ENCODE measurements around the gene LYPD8. TPM values are rescaled to one million over a fixed set of nuclear protein-coding genes. Genes with fewer than 3 reads are reported as not detected.

Gene LYPD8
- total and polyA plus RNA-seq, 2 donors from 2014 or later = 0.92 to 3.2 TPM

DNA sequence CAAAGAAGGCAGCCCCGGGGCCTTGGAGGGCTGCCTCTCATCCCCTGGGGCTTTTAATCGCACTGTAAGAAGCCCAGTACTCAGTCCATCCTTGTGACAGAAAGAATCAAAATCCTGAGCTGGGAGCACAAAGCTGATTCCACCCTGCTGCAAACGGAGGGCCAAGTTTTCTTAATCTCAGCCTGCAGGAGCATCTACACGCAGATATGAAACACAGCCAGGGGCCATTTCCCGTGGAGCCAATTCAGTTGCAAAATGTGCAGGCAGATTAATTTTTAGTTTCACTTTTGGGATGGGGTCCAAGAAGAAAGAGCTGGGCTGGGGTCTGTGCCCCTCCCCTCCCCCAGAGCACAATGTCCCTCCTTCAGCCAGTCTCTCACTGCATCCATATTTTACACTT, 4.4 kb downstream of the LYPD8 start:
- Histone ChIP-seq H3K4me1 (ENCODE audit: control insufficient read depth in 2 of 3, insufficient read depth in 2 of 3, low read depth in 1 of 3, low read length in 3 of 3) (no peaks in the 10 kb centered on the region), H3K36me3 (ENCODE audit: control insufficient read depth in 2 of 3, insufficient read depth in 3 of 3, low read length in 3 of 3) (no peaks in the 10 kb centered on the region), H3K4me3 (ENCODE audit: low read length in 3 of 3) (no peak overlapping the region), H3K9me3 (ENCODE audit: control insufficient read depth in 2 of 3, insufficient read depth in 1 of 3, low read length in 3 of 3) (peaks cover 0 to 11% (median 0%) of the 10 kb centered on the region in 3 donors), H3K9ac (ENCODE audit: low read length in 3 of 3) (no peak overlapping the region), H3K27ac (ENCODE audit: low read depth in 2 of 2, low read length in 2 of 2) (no peak overlapping the region), H3K27me3 (ENCODE audit: control insufficient read depth, insufficient read depth, low read length) (no peaks in the 10 kb centered on the region)
- DNase-seq = no peak
- no peak for TF ChIP-seq CTCF (IDR thresholded peaks at IDR 0.05; ENCODE audit: borderline replicate concordance, extremely low read depth, insufficient read depth)
- intact Hi-C loops (cut with DNase I) = no loop called here
- FAIRE-seq = no peak

- H3K9me3 ChIP-seq (ENCODE audit: control insufficient read depth in 2 of 3, insufficient read depth in 1 of 3, low read length in 3 of 3) = peaks cover 0 to 11% (median 0%) of the 10 kb centered on the region in 3 donors
- no peak for TF ChIP-seq CTCF (IDR thresholded peaks at IDR 0.05; ENCODE audit: borderline replicate concordance, extremely low read depth, insufficient read depth)
- intact Hi-C loops (cut with DNase I) = no loop called here
- DNase-seq = peak in 3 of 5 donors; percentile 27 to 58 (median 56)
- H3K27me3 ChIP-seq (ENCODE audit: control insufficient read depth, insufficient read depth, low read length) = no peaks in the 10 kb centered on the region
- H3K36me3 ChIP-seq (ENCODE audit: control insufficient read depth in 2 of 3, insufficient read depth in 3 of 3, low read length in 3 of 3) = no peaks in the 10 kb centered on the region
- H3K27ac ChIP-seq (ENCODE audit: low read depth in 2 of 2, low read length in 2 of 2) = no peak overlapping the region
- H3K4me3 ChIP-seq (ENCODE audit: low read length in 3 of 3) = no peak overlapping the region
- no peak overlapping the region for H3K9ac ChIP-seq (ENCODE audit: low read length in 3 of 3)
- H3K4me1 ChIP-seq (ENCODE audit: control insufficient read depth in 2 of 3, insufficient read depth in 2 of 3, low read depth in 1 of 3, low read length in 3 of 3) = no peaks in the 10 kb centered on the region
- no peak for FAIRE-seq
Observed at GRCh38 chr1:248750496-248750895, 5.1 kb downstream of the LYPD8 start.

- Histone ChIP-seq H3K36me3 (ENCODE audit: control insufficient read depth in 2 of 3, insufficient read depth in 3 of 3, low read length in 3 of 3) (no peaks in the 10 kb centered on the region), H3K4me1 (ENCODE audit: control insufficient read depth in 2 of 3, insufficient read depth in 2 of 3, low read depth in 1 of 3, low read length in 3 of 3) (no peaks in the 10 kb centered on the region), H3K27ac (ENCODE audit: low read depth in 2 of 2, low read length in 2 of 2) (no peak overlapping the region), H3K9me3 (ENCODE audit: control insufficient read depth in 2 of 3, insufficient read depth in 1 of 3, low read length in 3 of 3) (peaks cover 0 to 2% (median 0%) of the 10 kb centered on the region in 3 donors), H3K27me3 (ENCODE audit: control insufficient read depth, insufficient read depth, low read length) (no peaks in the 10 kb centered on the region), H3K4me3 (ENCODE audit: low read length in 3 of 3) (no peak overlapping the region), H3K9ac (ENCODE audit: low read length in 3 of 3) (no peak overlapping the region)
- intact Hi-C loops (cut with DNase I) = no loop called here
- no peak for TF ChIP-seq CTCF (IDR thresholded peaks at IDR 0.05; ENCODE audit: borderline replicate concordance, extremely low read depth, insufficient read depth)
- DNase-seq (no peak), FAIRE-seq (no peak)
Observed at GRCh38 chr1:248748211-248748610, 7.3 kb downstream of the LYPD8 start.

- Histone ChIP-seq H3K9me3 (ENCODE audit: control insufficient read depth in 2 of 3, insufficient read depth in 1 of 3, low read length in 3 of 3) (no peaks in the 10 kb centered on the region), H3K27ac (ENCODE audit: low read depth in 2 of 2, low read length in 2 of 2) (no peak overlapping the region), H3K27me3 (ENCODE audit: control insufficient read depth, insufficient read depth, low read length) (no peaks in the 10 kb centered on the region), H3K36me3 (ENCODE audit: control insufficient read depth in 2 of 3, insufficient read depth in 3 of 3, low read length in 3 of 3) (no peaks in the 10 kb centered on the region), H3K9ac (ENCODE audit: low read length in 3 of 3) (no peak overlapping the region), H3K4me3 (ENCODE audit: low read length in 3 of 3) (no peak overlapping the region), H3K4me1 (ENCODE audit: control insufficient read depth in 2 of 3, insufficient read depth in 2 of 3, low read depth in 1 of 3, low read length in 3 of 3) (no peaks in the 10 kb centered on the region)
- no peak for TF ChIP-seq CTCF (IDR thresholded peaks at IDR 0.05; ENCODE audit: borderline replicate concordance, extremely low read depth, insufficient read depth)
- no peak for FAIRE-seq
- intact Hi-C loops (cut with DNase I) = no loop called here
- DNase-seq = no peak
Observed at GRCh38 chr1:248740876-248741275, 14.7 kb downstream of the LYPD8 start.

Data from kidney (tissue), 14 donors.